ENCODE results near the gene SUSD5. TPM values are rescaled to one million over a fixed set of nuclear protein-coding genes. Genes with fewer than 3 reads are reported as not detected.

The SUSD5 gene
- total RNA-seq, 1 donor from 2014 or later: 1.1 TPM

- no peak for DNase-seq
- intact Hi-C loops (cut with DNase I): no loop called here
- Histone ChIP-seq H3K9me3 (no peaks in the 10 kb centered on the region), H3K27ac (no peak overlapping the region), H3K4me1 (no peaks in the 10 kb centered on the region), H3K4me3 (no peak overlapping the region), H3K36me3 (no peaks in the 10 kb centered on the region), H3K27me3 (no peaks in the 10 kb centered on the region)
- no peak for TF ChIP-seq CTCF (IDR thresholded peaks at IDR 0.05)
- no peak for ATAC-seq
These were observed 21.7 kb upstream of the SUSD5 start for GRCh38 chr3:33240261-33240660.

GRCh38 chr3:33238923-33239322, 20.3 kb upstream of the SUSD5 start:
- Histone ChIP-seq H3K4me1 (no peaks in the 10 kb centered on the region), H3K4me3 (no peak overlapping the region), H3K9me3 (no peaks in the 10 kb centered on the region), H3K27ac (no peak overlapping the region), H3K27me3 (no peaks in the 10 kb centered on the region), H3K36me3 (no peaks in the 10 kb centered on the region)
- ATAC-seq (no peak), DNase-seq (no peak)
- TF ChIP-seq CTCF (IDR thresholded peaks at IDR 0.05): no peak
- intact Hi-C loops (cut with DNase I): no loop called here

- no peaks in the 10 kb centered on the region for H3K36me3 ChIP-seq
- no peaks in the 10 kb centered on the region for H3K4me1 ChIP-seq
- H3K4me3 ChIP-seq: no peak overlapping the region
- TF ChIP-seq CTCF (IDR thresholded peaks at IDR 0.05): no peak
- DNase-seq (no peak), ATAC-seq (no peak)
- intact Hi-C loops (cut with DNase I): no loop called here
- no peaks in the 10 kb centered on the region for H3K27me3 ChIP-seq
- no peak overlapping the region for H3K27ac ChIP-seq
- H3K9me3 ChIP-seq: no peaks in the 10 kb centered on the region
These were observed 18.8 kb upstream of the SUSD5 start for GRCh38 chr3:33237439-33237838.

GRCh38 chr3:33236005-33236404, 17.4 kb upstream of the SUSD5 start:
- Histone ChIP-seq H3K36me3 (no peaks in the 10 kb centered on the region), H3K9me3 (no peaks in the 10 kb centered on the region), H3K27ac (no peak overlapping the region), H3K4me1 (no peaks in the 10 kb centered on the region), H3K4me3 (no peak overlapping the region), H3K27me3 (no peaks in the 10 kb centered on the region)
- intact Hi-C loops (cut with DNase I): no loop called here
- TF ChIP-seq CTCF (IDR thresholded peaks at IDR 0.05): no peak
- DNase-seq (no peak), ATAC-seq (no peak)

GRCh38 chr3:33233884-33234283, 15.3 kb upstream of the SUSD5 start:
- ATAC-seq (no peak), DNase-seq (no peak)
- no peaks in the 10 kb centered on the region for H3K36me3 ChIP-seq
- intact Hi-C loops (cut with DNase I): no loop called here
- no peak overlapping the region for H3K27ac ChIP-seq
- no peaks in the 10 kb centered on the region for H3K4me1 ChIP-seq
- no peak for TF ChIP-seq CTCF (IDR thresholded peaks at IDR 0.05)
- no peak overlapping the region for H3K4me3 ChIP-seq
- H3K9me3 ChIP-seq: no peaks in the 10 kb centered on the region
- H3K27me3 ChIP-seq: no peaks in the 10 kb centered on the region

- no peak for TF ChIP-seq CTCF (IDR thresholded peaks at IDR 0.05)
- Histone ChIP-seq H3K4me1 (no peaks in the 10 kb centered on the region), H3K27ac (no peak overlapping the region), H3K4me3 (no peak overlapping the region), H3K27me3 (no peaks in the 10 kb centered on the region), H3K9me3 (no peaks in the 10 kb centered on the region), H3K36me3 (no peaks in the 10 kb centered on the region)
- DNase-seq (no peak), ATAC-seq (peak; percentile 52)
- intact Hi-C loops (cut with DNase I): no loop called here
These were observed 13.3 kb upstream of the SUSD5 start for GRCh38 chr3:33231756-33232465.

Measured in upper lobe of right lung (tissue), 1 donor.